ENCODE results near the gene STRIP1.

The STRIP1 gene

DNA sequence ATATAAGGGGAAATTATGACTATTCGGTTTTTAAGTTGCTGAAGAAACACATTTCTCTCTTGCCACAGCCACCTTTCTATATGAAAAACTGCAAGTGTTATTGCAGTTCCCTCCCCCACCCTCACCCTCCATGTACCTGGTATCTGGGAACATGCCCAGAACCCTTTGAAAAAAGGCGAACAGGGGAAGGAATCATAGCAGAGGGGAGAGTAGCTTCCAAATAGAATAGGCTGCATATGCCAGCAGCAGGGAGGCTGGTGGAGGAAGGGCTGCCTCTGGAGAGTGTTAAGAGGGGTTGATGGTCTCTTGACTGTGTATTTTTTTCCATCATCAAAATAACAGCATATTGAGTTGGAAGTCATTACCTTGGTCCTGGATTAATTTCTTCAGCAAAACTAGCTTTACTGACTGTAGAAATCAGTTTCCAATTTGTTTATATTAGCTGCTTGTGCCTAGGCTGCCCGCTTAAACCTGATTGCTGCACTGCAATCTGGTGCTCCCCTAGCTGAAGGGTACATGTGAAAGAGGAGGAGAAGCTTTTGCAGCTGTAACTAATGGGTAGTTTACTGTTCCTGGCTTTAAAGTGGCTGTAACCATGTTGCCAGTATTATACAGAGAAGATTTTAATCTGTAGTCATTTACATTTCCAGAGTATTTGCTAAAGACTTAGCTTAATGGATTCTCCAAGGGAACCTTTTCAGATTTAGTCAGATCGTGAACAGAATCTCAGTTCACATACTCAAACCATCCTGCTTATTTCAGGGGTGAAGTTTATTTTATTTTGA, 27.2 kb upstream of the STRIP1 start:
- no peak overlapping the region for H3K9ac ChIP-seq (ENCODE audit: low read depth, low read length, poor library complexity, severe bottlenecking)
- no peak overlapping the region for H3K4me3 ChIP-seq (ENCODE audit: low read length, poor library complexity, severe bottlenecking)
- no peaks in the 10 kb centered on the region for H3F3A ChIP-seq (ENCODE audit: low read depth)
- peaks cover 13% of the 10 kb centered on the region; the same call in 1 of the 2 replicates for H3K79me2 ChIP-seq (ENCODE audit: insufficient read depth, low read length)
- no peaks in the 10 kb centered on the region for H3K9me2 ChIP-seq (replicated peaks; ENCODE audit: low read depth, low read length)
- H3K4me2 ChIP-seq (ENCODE audit: low read depth, low read length, poor library complexity, severe bottlenecking): no peak overlapping the region
- no peak overlapping the region for H2AFZ ChIP-seq (ENCODE audit: low read length)
- H3K27me3 ChIP-seq (ENCODE audit: insufficient read depth, low read length, poor library complexity, severe bottlenecking): no peaks in the 10 kb centered on the region
- TF ChIP-seq EZH2phosphoT487 (IDR thresholded peaks at IDR 0.05; ENCODE audit: borderline replicate concordance): no peak
- TF ChIP-seq, protein P1, sequence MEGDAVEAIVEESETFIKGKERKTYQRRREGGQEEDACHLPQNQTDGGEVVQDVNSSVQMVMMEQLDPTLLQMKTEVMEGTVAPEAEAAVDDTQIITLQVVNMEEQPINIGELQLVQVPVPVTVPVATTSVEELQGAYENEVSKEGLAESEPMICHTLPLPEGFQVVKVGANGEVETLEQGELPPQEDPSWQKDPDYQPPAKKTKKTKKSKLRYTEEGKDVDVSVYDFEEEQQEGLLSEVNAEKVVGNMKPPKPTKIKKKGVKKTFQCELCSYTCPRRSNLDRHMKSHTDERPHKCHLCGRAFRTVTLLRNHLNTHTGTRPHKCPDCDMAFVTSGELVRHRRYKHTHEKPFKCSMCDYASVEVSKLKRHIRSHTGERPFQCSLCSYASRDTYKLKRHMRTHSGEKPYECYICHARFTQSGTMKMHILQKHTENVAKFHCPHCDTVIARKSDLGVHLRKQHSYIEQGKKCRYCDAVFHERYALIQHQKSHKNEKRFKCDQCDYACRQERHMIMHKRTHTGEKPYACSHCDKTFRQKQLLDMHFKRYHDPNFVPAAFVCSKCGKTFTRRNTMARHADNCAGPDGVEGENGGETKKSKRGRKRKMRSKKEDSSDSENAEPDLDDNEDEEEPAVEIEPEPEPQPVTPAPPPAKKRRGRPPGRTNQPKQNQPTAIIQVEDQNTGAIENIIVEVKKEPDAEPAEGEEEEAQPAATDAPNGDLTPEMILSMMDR (conservative IDR thresholded peaks at IDR 0.05; ENCODE audit: low read length): no peak
- peaks cover 17% of the 10 kb centered on the region for H3K4me1 ChIP-seq (ENCODE audit: insufficient read depth, low read length, poor library complexity, severe bottlenecking)
- H4K20me1 ChIP-seq (ENCODE audit: insufficient read depth, low read length, poor library complexity, severe bottlenecking): peaks cover 6% of the 10 kb centered on the region
- no peaks in the 10 kb centered on the region for H3K9me3 ChIP-seq (ENCODE audit: insufficient read depth, low read depth, low read length)
- H3K36me3 ChIP-seq (ENCODE audit: insufficient read depth, low read length): peaks cover 33% of the 10 kb centered on the region

DNA sequence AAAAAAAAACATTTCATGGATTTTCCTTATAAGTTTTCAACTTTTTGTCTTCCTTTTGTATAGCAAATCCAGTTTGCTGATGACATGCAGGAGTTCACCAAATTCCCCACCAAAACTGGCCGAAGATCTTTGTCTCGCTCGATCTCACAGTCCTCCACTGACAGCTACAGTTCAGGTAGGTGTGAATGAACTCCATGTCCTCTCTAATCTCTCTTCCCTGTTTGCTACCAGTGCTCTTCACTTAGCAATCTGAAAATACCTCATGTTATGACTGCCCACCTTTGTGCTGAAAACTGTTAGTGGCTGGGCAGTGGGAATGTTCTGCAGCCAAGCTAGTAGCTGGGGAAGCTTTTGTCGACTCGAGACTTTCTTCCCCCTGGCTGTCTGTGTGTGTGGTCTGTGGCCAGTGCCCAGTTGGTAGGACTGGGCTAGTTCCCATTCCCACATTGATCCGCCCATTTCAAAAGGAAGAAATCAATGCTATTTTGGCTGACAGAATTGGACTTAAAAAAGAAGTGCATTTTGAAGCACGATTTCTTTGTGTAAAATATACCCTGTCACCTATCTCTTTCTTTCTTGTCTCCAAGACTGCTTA, 25.4 kb upstream of the STRIP1 start:
- peaks cover 47% of the 10 kb centered on the region for H3K36me3 ChIP-seq (ENCODE audit: insufficient read depth, low read length)
- H3K9ac ChIP-seq (ENCODE audit: low read depth, low read length, poor library complexity, severe bottlenecking): no peak overlapping the region
- H2AFZ ChIP-seq (ENCODE audit: low read length): no peak overlapping the region
- H3K4me3 ChIP-seq (ENCODE audit: low read length, poor library complexity, severe bottlenecking): no peak overlapping the region
- H3K27me3 ChIP-seq (ENCODE audit: insufficient read depth, low read length, poor library complexity, severe bottlenecking): no peaks in the 10 kb centered on the region
- H4K20me1 ChIP-seq (ENCODE audit: insufficient read depth, low read length, poor library complexity, severe bottlenecking): no peaks in the 10 kb centered on the region
- no peak overlapping the region for H3K4me2 ChIP-seq (ENCODE audit: low read depth, low read length, poor library complexity, severe bottlenecking)
- TF ChIP-seq, protein P1 (conservative IDR thresholded peaks at IDR 0.05; ENCODE audit: low read length): no peak
- TF ChIP-seq EZH2phosphoT487 (IDR thresholded peaks at IDR 0.05; ENCODE audit: borderline replicate concordance): no peak
- H3F3A ChIP-seq (ENCODE audit: low read depth): no peaks in the 10 kb centered on the region
- H3K9me3 ChIP-seq (ENCODE audit: insufficient read depth, low read depth, low read length): no peaks in the 10 kb centered on the region
- H3K79me2 ChIP-seq (ENCODE audit: insufficient read depth, low read length): peaks cover 11% of the 10 kb centered on the region; the same call in 1 of the 2 replicates
- H3K9me2 ChIP-seq (replicated peaks; ENCODE audit: low read depth, low read length): no peaks in the 10 kb centered on the region
- peaks cover 8% of the 10 kb centered on the region for H3K4me1 ChIP-seq (ENCODE audit: insufficient read depth, low read length, poor library complexity, severe bottlenecking)

DNA sequence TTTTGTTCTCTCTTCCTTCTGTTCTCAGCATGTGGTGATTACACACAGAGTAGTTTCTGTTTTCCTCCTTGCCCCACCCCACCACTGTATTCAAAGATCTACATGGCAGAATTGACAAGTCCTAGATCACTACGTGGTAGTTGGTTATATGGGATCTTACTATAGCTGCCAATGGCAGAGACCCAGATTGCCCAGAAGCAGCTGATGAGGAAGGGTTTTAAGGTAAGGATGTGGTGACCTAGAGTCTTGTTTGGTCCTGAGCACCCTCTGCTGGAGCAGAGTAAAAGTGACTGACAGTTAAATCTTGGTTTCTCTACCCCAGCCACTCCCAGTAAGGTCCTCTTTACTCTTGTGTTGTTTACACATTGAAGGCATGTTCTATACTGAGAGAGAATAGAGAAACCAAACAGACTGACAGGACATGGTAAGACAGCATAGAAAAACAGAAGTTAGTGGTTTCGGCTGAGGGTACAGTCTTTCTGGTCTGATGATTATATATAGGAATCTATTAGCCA, 22.8 kb upstream of the STRIP1 start:
- no peaks in the 10 kb centered on the region for H3K9me3 ChIP-seq (ENCODE audit: insufficient read depth, low read depth, low read length)
- H3K4me3 ChIP-seq (ENCODE audit: low read length, poor library complexity, severe bottlenecking): no peak overlapping the region
- no peak overlapping the region for H3K9ac ChIP-seq (ENCODE audit: low read depth, low read length, poor library complexity, severe bottlenecking)
- H3F3A ChIP-seq (ENCODE audit: low read depth): no peaks in the 10 kb centered on the region
- H2AFZ ChIP-seq (ENCODE audit: low read length): no peak overlapping the region
- peaks cover 72% of the 10 kb centered on the region for H3K36me3 ChIP-seq (ENCODE audit: insufficient read depth, low read length)
- no peak overlapping the region for H3K4me2 ChIP-seq (ENCODE audit: low read depth, low read length, poor library complexity, severe bottlenecking)
- no peaks in the 10 kb centered on the region for H3K9me2 ChIP-seq (replicated peaks; ENCODE audit: low read depth, low read length)
- H4K20me1 ChIP-seq (ENCODE audit: insufficient read depth, low read length, poor library complexity, severe bottlenecking): no peaks in the 10 kb centered on the region
- H3K79me2 ChIP-seq (ENCODE audit: insufficient read depth, low read length): peaks cover 4% of the 10 kb centered on the region; the same call in 1 of the 2 replicates
- no peaks in the 10 kb centered on the region for H3K4me1 ChIP-seq (ENCODE audit: insufficient read depth, low read length, poor library complexity, severe bottlenecking)
- H3K27me3 ChIP-seq (ENCODE audit: insufficient read depth, low read length, poor library complexity, severe bottlenecking): no peaks in the 10 kb centered on the region
- TF ChIP-seq, protein P1 (conservative IDR thresholded peaks at IDR 0.05; ENCODE audit: low read length): peak; percentile 68
- no peak for TF ChIP-seq EZH2phosphoT487 (IDR thresholded peaks at IDR 0.05; ENCODE audit: borderline replicate concordance)
